GM21515 (cell line): ENCODE results near the gene UQCRHL.
A peak's percentile ranks its signal among the peaks of the same experiment; 100 is the strongest.
"Not testable (repeated sequence)": the region's sequence is repeated elsewhere in the genome, so short reads cannot be mapped to it uniquely, and the experiment has no call there.

ENCODE experiments used
- ATAC-seq: cut with Tn5 transposase; IDR thresholded peaks from one replicate; pipeline ENCODE4 v1.9.1; 2021; ENCODE audit not compliant: unreplicated experiment

Gene UQCRHL

GRCh38 chr1:15835741-15836510, 28.5 kb upstream of the UQCRHL start:
- ATAC-seq = peak; percentile 48

GRCh38 chr1:15835205-15835740, 27.8 kb upstream of the UQCRHL start:
- ATAC-seq = peak; percentile 6

DNA sequence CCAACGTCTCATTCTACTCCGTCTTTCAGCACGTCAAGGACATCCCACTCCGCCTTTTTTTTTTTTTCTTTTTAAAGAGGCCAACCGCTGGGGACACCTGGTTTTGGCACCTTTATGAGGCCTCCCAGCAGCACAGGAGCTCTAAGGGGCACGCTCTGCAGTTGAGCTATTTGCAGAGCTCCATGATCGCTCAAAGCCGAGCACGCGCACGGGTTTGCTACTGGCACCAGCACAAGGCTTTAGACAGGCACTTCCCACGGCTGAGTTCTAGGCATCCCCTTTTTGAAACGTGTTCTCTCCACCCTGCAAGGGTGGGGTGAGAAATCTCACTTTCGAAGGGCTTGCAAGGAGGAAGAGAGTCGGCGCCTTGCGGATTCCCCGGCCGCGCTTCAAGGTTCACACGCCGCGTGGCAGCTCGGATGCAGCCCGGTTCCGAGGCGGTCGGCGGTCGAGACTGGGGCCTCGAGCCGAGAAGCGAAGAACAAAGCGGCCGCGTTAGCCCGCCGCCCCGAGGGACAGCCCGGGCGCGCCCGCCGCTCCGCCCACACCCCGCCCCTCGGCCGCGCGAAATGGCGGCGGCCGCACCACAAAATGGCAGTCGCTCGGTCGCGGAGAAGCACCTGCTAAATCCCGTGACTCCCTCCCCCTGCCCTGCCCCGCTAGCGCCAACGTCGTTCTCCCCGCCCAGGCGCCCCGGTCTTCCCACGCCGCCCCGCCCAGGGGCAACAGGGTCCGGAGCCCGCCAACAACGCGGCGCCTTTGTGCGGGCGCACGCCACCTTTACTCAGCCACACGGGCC, 27.2 kb upstream of the UQCRHL start:
- peak; percentile 49 for ATAC-seq

DNA sequence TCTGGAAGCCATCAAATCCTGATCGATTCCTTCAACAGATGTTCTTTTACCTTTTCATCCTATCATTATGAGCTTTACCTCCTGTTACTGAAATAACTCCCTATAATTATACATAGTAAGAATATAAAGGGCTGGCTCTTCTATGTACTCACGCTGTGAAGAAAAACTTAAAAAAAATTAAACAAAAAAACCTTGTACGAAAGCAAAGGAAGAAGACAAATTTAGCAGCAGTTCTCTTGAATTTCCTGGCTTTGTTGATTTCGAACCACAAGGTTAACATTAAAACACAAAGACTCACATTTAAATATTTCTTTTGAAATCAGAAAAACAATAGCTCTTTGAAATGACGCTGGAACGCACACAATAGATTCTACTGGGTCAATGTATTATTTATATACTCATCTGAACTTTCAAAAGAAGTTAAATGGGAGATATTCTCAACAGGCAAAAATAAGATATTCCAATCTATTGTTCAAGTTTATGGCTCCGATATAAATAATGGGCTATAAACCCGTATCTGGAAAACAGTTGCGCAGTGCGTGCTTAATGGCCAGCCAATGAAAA, 26.5 kb upstream of the UQCRHL start:
- ATAC-seq = no peak

DNA sequence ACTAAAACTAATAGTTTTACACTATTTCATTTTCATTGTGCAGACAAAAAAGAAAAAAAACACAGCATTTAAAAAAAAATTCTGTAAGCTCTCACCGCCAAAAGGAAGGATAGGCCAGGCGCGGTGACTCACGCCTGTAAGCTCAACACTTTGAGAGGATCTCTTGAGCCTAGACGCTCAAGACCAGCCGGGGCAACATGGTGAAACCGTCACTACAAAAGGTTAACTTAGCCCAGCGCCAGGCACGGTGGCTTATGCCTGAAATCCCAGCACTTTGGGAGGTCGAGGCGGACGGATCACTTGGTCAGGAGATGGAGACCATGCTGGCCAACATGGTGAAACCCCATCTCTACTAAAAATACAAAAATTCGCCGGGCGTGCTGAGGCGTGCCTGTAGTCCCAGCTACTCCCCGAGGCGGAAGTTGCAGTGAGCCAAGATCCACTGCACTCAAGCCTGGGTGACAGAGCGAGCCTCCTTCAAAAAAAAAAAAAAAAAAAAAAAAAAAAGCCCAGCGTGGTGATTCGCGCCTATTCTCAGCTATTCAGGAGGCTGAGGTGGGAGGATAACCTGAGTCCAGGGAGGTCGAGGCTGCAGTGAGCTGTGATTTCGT, 25.7 kb upstream of the UQCRHL start:
- no peak for ATAC-seq

DNA sequence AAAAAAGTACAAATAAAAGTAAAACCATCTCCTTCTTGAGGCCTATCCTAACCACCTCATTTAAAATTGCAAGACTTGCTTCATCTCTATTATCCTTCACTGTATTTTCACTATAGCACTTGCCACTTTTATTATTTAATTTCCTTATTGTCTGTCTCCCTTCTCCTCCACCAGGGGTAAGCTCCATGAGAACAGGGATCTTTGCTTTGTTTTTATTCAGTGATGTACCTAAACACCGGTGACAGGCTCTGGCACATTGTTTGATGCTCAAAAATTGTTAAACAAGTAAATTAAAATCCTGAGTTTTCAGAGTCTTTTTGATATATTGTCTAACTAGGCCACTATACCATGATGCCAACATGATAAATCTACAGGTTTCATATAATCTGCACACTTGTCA, 22.8 kb upstream of the UQCRHL start:
- no peak for ATAC-seq

GRCh38 chr1:15828931-15829330, 21.5 kb upstream of the UQCRHL start:
- ATAC-seq = not testable (repeated sequence)

GRCh38 chr1:15827567-15827966, 20.1 kb upstream of the UQCRHL start:
- not testable (repeated sequence) for ATAC-seq

DNA sequence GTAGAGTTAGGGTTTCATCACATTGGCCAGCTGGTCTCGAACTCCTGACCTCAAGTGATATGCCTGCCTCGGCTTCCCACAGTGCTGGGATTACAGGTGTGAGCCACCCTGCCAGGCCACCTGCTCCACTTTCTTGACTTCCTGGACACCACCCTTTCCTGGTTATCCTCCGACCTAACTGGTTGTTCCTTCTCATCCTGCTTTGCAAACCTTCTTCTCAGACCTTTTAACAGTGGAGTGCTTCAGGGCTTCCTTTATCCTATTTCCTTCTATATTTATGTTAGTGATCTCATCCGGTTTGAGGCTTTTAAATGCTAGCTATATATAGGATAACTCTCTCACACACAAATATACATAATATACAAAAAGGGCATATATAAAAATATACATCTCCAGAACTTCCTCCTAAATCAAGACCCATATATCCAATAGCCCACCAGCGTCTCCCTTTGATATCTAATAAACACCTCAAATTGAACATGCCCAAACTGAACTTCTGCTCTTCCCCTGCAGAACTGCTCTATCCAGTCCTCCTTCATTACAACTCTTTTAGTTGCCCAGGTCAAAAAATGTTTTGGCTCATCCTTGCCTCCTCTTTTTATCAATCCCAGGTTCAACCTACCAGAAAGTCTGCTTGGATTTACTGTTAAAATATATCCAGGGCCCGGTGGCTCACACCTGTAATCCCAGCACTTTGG, 19.5 kb upstream of the UQCRHL start:
- no peak for ATAC-seq

GRCh38 chr1:15825800-15826199, 18.4 kb upstream of the UQCRHL start:
- ATAC-seq = no peak

- no peak for ATAC-seq
Measured at GRCh38 chr1:15820478-15820877, 13.0 kb upstream of the UQCRHL start.

GRCh38 chr1:15816674-15817073, 9.2 kb upstream of the UQCRHL start:
- no peak for ATAC-seq

DNA sequence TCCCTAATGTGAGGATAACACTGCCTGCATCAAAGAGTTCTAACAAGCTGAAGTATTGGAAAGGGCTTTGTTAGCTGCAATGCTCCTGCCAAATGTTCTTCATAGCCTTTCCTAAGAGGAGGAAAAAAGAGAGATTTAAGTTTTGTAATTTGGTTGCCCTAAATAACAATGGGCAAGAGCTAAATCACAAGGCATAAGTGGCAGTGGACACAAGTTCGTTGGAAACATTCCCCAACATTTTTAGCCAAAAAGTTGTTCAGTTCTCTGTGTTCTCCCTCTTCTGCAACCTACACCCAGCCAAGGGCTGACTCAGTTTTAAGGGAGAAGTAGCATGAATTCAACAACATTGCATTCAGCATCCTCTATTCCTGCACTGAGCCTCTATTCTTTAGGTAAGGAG, 2.6 kb upstream of the UQCRHL start:
- no peak for ATAC-seq

- no peak for ATAC-seq
Measured at GRCh38 chr1:15808955-15809354, 1.5 kb upstream of the UQCRHL start.

- ATAC-seq = no peak
Measured at GRCh38 chr1:15807121-15807520, 328 bp downstream of the UQCRHL start.

DNA sequence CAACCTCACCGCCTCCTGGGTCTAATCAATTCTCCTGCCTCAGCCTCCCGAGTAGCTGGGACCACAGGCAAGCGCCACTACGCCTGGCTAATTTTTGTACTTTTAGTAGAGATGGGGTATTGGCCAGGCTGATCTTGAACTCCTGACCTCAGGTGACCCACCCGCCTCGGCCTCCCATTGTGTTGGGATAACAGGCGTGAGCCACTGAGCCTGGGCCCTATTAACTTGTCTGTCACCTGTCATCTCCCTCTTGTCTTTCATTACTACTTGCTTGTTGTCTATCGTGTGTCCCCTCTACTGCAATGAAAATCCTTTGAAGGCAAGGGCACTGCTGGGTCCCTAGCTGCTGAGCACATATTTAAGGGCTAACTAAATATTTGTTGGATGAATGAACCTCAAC, 3.4 kb downstream of the UQCRHL start:
- no peak for ATAC-seq

DNA sequence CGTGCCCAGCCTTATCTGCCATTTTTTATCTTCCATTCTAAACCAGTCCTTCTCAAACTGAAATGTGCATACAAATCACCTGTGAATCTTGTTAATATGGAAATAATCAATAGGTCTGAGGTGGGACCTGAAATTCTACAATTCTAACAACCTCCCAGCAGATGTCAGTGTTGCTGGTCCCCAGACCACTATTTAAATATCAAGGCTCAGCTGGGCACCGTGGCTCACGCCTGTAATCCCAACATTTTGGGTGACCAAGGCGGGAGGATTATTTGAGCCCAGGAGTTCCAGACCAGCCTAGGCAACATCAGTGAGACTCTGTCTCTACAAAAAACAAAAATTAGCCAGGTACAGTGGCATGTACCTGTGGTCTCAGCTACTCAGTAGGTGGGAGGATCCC, 4.1 kb downstream of the UQCRHL start:
- ATAC-seq = no peak

- no peak for ATAC-seq
Measured at GRCh38 chr1:15802234-15802965, 5.0 kb downstream of the UQCRHL start.

- ATAC-seq = no peak
Measured at GRCh38 chr1:15799928-15800835, 7.3 kb downstream of the UQCRHL start.
